HFF-Myc (cell line): ENCODE data around the gene FHL3.

Source experiments
- DNase-seq: peaks from one replicate; pipeline ENCODE4 v3.0.0-alpha.2; 2011; ENCODE audit warnings: low read depth; ENCODE audit errors: extremely low read depth
- H3K4me3 ChIP-seq: replicated peaks from 2 replicates; pipeline ENCODE4 v1.5.1; 2011; ENCODE audit warnings: low read depth, mild to moderate bottlenecking, control low read depth, low read length
- CTCF ChIP-seq: IDR thresholded peaks from 2 replicates; pipeline ENCODE4 v1.5.1; 2012; ENCODE audit warnings: mild to moderate bottlenecking, low read depth, low read length, control low read depth; ENCODE audit errors: missing control alignments

FHL3 gene

GRCh38 chr1:38009088-38009840, 4.0 kb upstream of the FHL3 start:
- no peak for DNase-seq
- TF ChIP-seq CTCF, result no peak
- H3K4me3 ChIP-seq, result no peak overlapping the region

GRCh38 chr1:38006008-38006828, 904 bp upstream of the FHL3 start:
- DNase-seq, result no peak
- TF ChIP-seq CTCF, result no peak
- H3K4me3 ChIP-seq, result peak overlapping the region; percentile 25

- no peak for DNase-seq
- peak overlapping the region; percentile 96 for H3K4me3 ChIP-seq
- TF ChIP-seq CTCF, result no peak
Measured at GRCh38 chr1:38004284-38005108, 818 bp downstream of the FHL3 start.

- no peak for TF ChIP-seq CTCF
- DNase-seq, result no peak
- H3K4me3 ChIP-seq, result peak overlapping the region; percentile 96
Measured at GRCh38 chr1:38003261-38004250, 1.8 kb downstream of the FHL3 start.

GRCh38 chr1:38000529-38001455, 4.5 kb downstream of the FHL3 start:
- no peak for TF ChIP-seq CTCF
- DNase-seq, result peak; percentile 75
- peak overlapping the region; percentile 27 for H3K4me3 ChIP-seq
